PC-9 (cell line): ENCODE measurements around the gene TNFRSF1A. TPM values are rescaled to one million over a fixed set of nuclear protein-coding genes. Genes with fewer than 3 reads are reported as not detected.
A peak's percentile ranks its signal among the peaks of the same experiment; 100 is the strongest.

ENCODE experiments used
- BruUV-seq: library from RNA; stranded (reverse); fragments of 400-500 nt; replicated peaks from 2 replicates; lab custom pipeline; 2021; lab: Mats Ljungman, UMichigan
- CTCF ChIA-PET: fragments of 300-600 bp; sonication (Branson Sonifier 250); formaldehyde crosslinking; loops from one replicate; lab custom pipeline; 2022; ENCODE audit warnings: antibody characterized with exemption; lab: Charles Lee
- POLR2A ChIA-PET: fragments of 300-600 bp; sonication (Branson Sonifier 250); formaldehyde crosslinking; loops from one replicate; lab custom pipeline; 2022; ENCODE audit warnings: antibody characterized with exemption; ENCODE audit not compliant: unreplicated experiment; lab: Charles Lee
- DNase-seq, 2 experiments: peaks; one replicate each; pipeline versions ENCODE4 v3.0.0 to v3.0.0-alpha.2; 2015 to 2022; ENCODE audit warnings: mixed read lengths in 1 of 2
- H2AFZ ChIP-seq: fragments of 200-600 bp; sonication (generic); 2 replicates; pipeline ENCODE4 v1.8.1; 2017; ENCODE audit warnings: antibody characterized with exemption
- H3F3A ChIP-seq: fragments of 200-600 bp; sonication (generic); 2 replicates; pipeline ENCODE4 v1.8.1; 2017; ENCODE audit warnings: antibody characterized with exemption, mild to moderate bottlenecking, low read depth; ENCODE audit not compliant: insufficient read depth
- H3K27ac ChIP-seq: fragments of 200-600 bp; sonication (generic); 2 replicates; pipeline ENCODE4 v1.6.1; 2016; ENCODE audit warnings: mixed run types
- H3K27me3 ChIP-seq: fragments of 200-600 bp; sonication (generic); 2 replicates; pipeline ENCODE4 v1.6.1; 2016; ENCODE audit warnings: low read depth, mixed run types; ENCODE audit not compliant: insufficient read depth
- H3K36me3 ChIP-seq: fragments of 200-600 bp; sonication (generic); 2 replicates; pipeline ENCODE4 v1.6.1; 2016; ENCODE audit warnings: low read depth, mixed run types
- H3K4me1 ChIP-seq: fragments of 200-600 bp; sonication (generic); replicated peaks from 2 replicates; pipeline ENCODE4 v1.6.1; 2016; ENCODE audit warnings: mixed run types; ENCODE audit not compliant: insufficient read depth
- H3K4me2 ChIP-seq: fragments of 200-600 bp; sonication (generic); 2 replicates; pipeline ENCODE4 v1.6.1; 2017; ENCODE audit warnings: mixed run types
- H3K4me3 ChIP-seq: fragments of 200-600 bp; sonication (generic); 2 replicates; pipeline ENCODE4 v1.6.1; 2016; ENCODE audit warnings: mixed run types
- H3K79me2 ChIP-seq: fragments of 200-600 bp; sonication (generic); 2 replicates; pipeline ENCODE4 v1.6.1; 2017; ENCODE audit warnings: low read depth, mixed run types
- H3K9me2 ChIP-seq: fragments of 200-600 bp; sonication (generic); 2 replicates; pipeline ENCODE4 v1.8.1; 2017; ENCODE audit warnings: mild to moderate bottlenecking; ENCODE audit not compliant: insufficient read depth
- H3K9me3 ChIP-seq: fragments of 200-600 bp; sonication (generic); 2 replicates; pipeline ENCODE4 v1.8.1; 2016; ENCODE audit warnings: low read depth; ENCODE audit not compliant: insufficient read depth
- H4K20me1 ChIP-seq: fragments of 200-600 bp; sonication (generic); 2 replicates; pipeline ENCODE4 v1.8.1; 2017; ENCODE audit not compliant: insufficient read depth
- CTCF ChIP-seq: fragments of 200-600 bp; sonication (generic); conservative IDR thresholded peaks from 2 replicates; pipeline ENCODE4 v1.6.1; 2017; ENCODE audit warnings: mixed run types, antibody characterized with exemption, mild to moderate bottlenecking, moderate library complexity
- EZH2 ChIP-seq: fragments of 200-600 bp; sonication (generic); IDR thresholded peaks from 2 replicates; pipeline ENCODE4 v1.8.0; 2017; ENCODE audit warnings: antibody characterized with exemption, low read depth
- intact Hi-C: fragments of 100-400 bp; cut with micrococcal nuclease; formaldehyde crosslinking; loops from one replicate; pipeline ENCODE4 v1.10.0; 2022; ENCODE audit not compliant: unreplicated experiment
- total RNA-seq: library from RNA; stranded (reverse); gene quantifications from 2 replicates; pipeline ENCODE4 v1.2.3, GENCODE V29; 2021

The TNFRSF1A gene
- total RNA-seq, 1 experiment from 2014 or later = 165 TPM

GRCh38 chr12:6333029-6333428, 8.8 kb downstream of the TNFRSF1A start:
- ChIA-PET CTCF (interaction anchor here (0.9 to 1.0 kb wide), 2 partner anchors 10 to 42 kb away, joined by 3 to 10 read pairs; partner anchors contain the start of gene SCNN1A), POLR2A (interaction anchor here (0.6 to 1.0 kb wide), 10 partner anchors 9 to 199 kb away, joined by 3 to 31 read pairs (median 6); partner anchors contain the start of genes SCNN1A and TNFRSF1A)
- peaks cover 13% of the 10 kb centered on the region; the same call in 1 of the 2 replicates for H4K20me1 ChIP-seq
- BruUV-seq = no TSS peak
- H3K9me3 ChIP-seq = no peaks in the 10 kb centered on the region
- peak overlapping the region; percentile 55 for H3K27ac ChIP-seq
- no peak overlapping the region for H3K4me3 ChIP-seq
- peaks cover 51% of the 10 kb centered on the region for H3K36me3 ChIP-seq
- peak overlapping the region; percentile 18; the same call in 1 of the 2 replicates for H3K4me2 ChIP-seq
- H3K79me2 ChIP-seq = peaks cover 71% of the 10 kb centered on the region
- H3K4me1 ChIP-seq = peaks cover 61% of the 10 kb centered on the region
- peaks cover 81% of the 10 kb centered on the region for H3F3A ChIP-seq
- no peaks in the 10 kb centered on the region for H3K9me2 ChIP-seq
- no peak overlapping the region for H2AFZ ChIP-seq
- no peak for DNase-seq
- intact Hi-C loops = no loop called here
- H3K27me3 ChIP-seq = no peaks in the 10 kb centered on the region
- TF ChIP-seq CTCF (no peak), EZH2 (no peak)

DNA sequence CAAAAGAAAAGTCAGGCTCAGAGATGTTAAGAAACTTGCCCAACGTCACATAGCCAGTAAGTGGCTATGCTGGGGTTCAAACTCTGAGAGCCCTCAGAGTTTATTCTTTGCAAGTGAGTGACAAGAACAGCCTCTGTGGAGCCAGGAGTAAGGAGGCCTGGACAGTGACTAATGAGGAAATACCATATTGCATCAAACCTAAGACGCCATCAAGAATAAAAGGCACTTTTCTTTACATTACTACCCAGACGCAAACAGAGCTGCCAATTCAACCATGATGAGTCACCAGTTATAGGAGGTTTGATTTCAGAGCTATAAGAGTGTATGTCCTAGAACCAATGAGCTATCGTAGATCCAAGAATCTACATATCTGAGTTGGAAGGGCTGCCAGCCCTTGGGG, 9.4 kb downstream of the TNFRSF1A start:
- Histone ChIP-seq H2AFZ (no peak overlapping the region), H4K20me1 (peaks cover 13% of the 10 kb centered on the region; the same call in 1 of the 2 replicates), H3K4me2 (peak overlapping the region; percentile 18), H3K4me1 (peaks cover 55% of the 10 kb centered on the region), H3K27ac (peak overlapping the region; percentile 55), H3F3A (peaks cover 79% of the 10 kb centered on the region), H3K27me3 (no peaks in the 10 kb centered on the region), H3K36me3 (peaks cover 56% of the 10 kb centered on the region), H3K79me2 (peaks cover 65% of the 10 kb centered on the region), H3K4me3 (no peak overlapping the region), H3K9me3 (no peaks in the 10 kb centered on the region), H3K9me2 (no peaks in the 10 kb centered on the region)
- TF ChIP-seq EZH2 = no peak
- no peak for TF ChIP-seq CTCF
- peak in 1 of 2 experiments; percentile 94 for DNase-seq
- POLR2A ChIA-PET = interaction anchor here (0.6 to 1.0 kb wide), 10 partner anchors 10 to 202 kb away, joined by 3 to 22 read pairs (median 6); partner anchors contain the start of genes GAPDH and TNFRSF1A
- CTCF ChIA-PET = interaction anchor here (0.6 to 1.0 kb wide), 4 partner anchors 9 to 53 kb away, joined by 3 to 10 read pairs (median 8); partner anchors contain the start of gene SCNN1A
- intact Hi-C loops = no loop called here
- BruUV-seq = no TSS peak

DNA sequence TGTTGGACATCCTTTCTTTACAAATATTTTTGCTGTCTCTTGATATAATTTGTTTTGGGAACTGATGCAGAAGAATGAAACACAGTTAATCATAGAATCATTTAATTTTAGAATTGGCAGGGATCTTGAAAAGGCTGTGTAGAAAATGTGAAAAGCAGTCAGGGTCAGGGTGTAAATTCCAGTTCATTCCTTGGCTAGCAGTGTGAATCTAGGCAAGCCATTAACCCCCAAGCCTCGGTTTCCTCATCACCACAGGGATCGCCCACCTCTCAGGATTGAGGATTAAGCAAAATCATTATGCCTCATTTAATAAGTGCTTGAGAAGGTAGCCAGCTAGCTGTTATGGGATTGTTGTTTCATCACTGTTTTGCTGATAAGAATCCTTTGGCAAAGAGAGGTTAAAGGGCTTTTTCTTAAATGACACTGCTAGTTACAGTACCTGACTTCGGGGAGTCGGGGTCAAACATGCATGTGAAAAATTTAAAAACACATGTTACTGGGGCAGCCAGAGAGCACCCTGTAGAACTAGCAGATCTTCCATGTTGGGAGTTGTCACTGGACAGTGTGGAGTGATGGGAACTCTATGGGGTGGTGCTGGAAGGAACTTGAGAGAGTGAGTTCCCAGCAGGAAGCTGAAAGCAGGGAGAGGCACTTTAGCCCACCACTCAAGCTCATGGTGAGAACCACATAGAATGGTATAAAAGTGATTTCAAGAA, 10.7 kb downstream of the TNFRSF1A start:
- DNase-seq = no peak
- no peaks in the 10 kb centered on the region for H3K9me2 ChIP-seq
- peaks cover 77% of the 10 kb centered on the region for H3F3A ChIP-seq
- no peaks in the 10 kb centered on the region for H3K27me3 ChIP-seq
- intact Hi-C loops = no loop called here
- H3K9me3 ChIP-seq = no peaks in the 10 kb centered on the region
- H2AFZ ChIP-seq = no peak overlapping the region
- ChIA-PET CTCF (interaction anchor here (0.6 kb wide), 1 partner anchor 9 kb away, joined by 4 read pairs; no protein-coding TSS in a partner anchor), POLR2A (interaction anchor here (0.8 kb wide), 1 partner anchor 46 kb away, joined by 3 read pairs; no protein-coding TSS in a partner anchor)
- H3K4me1 ChIP-seq = peaks cover 46% of the 10 kb centered on the region
- no TSS peak for BruUV-seq
- H4K20me1 ChIP-seq = peaks cover 13% of the 10 kb centered on the region; the same call in 1 of the 2 replicates
- H3K36me3 ChIP-seq = peaks cover 57% of the 10 kb centered on the region
- H3K4me3 ChIP-seq = no peak overlapping the region
- peaks cover 56% of the 10 kb centered on the region for H3K79me2 ChIP-seq
- H3K4me2 ChIP-seq = no peak overlapping the region
- no peak overlapping the region for H3K27ac ChIP-seq
- TF ChIP-seq EZH2 (no peak), CTCF (no peak)
